ENCODE measurements around the gene POP7.
"Not testable (repeated sequence)": the region's sequence is repeated elsewhere in the genome, so short reads cannot be mapped to it uniquely, and the experiment has no call there.

DNA sequence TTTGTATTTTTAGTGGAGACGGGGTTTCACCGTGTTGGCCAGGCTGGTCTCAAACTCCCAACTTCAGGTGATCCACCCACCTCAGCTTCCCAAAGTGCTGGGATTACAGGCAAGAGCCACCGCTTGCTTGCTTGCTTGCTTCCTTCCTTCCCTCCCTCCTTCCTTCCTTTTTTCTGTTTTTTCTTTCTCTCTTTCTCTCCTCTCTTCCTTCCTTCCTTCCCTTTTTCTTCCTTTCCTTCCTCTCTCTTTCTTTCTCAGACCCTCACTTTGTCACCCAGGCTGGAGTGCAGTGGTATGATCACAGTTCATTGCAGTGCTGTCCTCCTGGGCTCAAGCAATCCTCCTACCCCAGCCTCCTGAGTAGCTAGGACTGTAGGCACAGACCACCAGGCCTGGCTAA, 4.8 kb upstream of the POP7 start:
- TF ChIP-seq EZH2 (IDR thresholded peaks at IDR 0.05; ENCODE audit: insufficient read depth, low read length), result not testable (repeated sequence)
- TF ChIP-seq, protein P1, sequence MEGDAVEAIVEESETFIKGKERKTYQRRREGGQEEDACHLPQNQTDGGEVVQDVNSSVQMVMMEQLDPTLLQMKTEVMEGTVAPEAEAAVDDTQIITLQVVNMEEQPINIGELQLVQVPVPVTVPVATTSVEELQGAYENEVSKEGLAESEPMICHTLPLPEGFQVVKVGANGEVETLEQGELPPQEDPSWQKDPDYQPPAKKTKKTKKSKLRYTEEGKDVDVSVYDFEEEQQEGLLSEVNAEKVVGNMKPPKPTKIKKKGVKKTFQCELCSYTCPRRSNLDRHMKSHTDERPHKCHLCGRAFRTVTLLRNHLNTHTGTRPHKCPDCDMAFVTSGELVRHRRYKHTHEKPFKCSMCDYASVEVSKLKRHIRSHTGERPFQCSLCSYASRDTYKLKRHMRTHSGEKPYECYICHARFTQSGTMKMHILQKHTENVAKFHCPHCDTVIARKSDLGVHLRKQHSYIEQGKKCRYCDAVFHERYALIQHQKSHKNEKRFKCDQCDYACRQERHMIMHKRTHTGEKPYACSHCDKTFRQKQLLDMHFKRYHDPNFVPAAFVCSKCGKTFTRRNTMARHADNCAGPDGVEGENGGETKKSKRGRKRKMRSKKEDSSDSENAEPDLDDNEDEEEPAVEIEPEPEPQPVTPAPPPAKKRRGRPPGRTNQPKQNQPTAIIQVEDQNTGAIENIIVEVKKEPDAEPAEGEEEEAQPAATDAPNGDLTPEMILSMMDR (IDR thresholded peaks at IDR 0.05; ENCODE audit: insufficient read depth, low read depth, low read length), result not testable (repeated sequence)
